H9 (cell line): Measurements from ENCODE around the gene MYH11. TPM values are rescaled to one million over a fixed set of nuclear protein-coding genes. Genes with fewer than 3 reads are reported as not detected.

ENCODE experiments used
- DNase-seq: peaks from one replicate; pipeline ENCODE4 v3.0.0-alpha.2; 2017
- H2AFZ ChIP-seq: one replicate; pipeline ENCODE4 v1.6.1; 2013; ENCODE audit warnings: mild to moderate bottlenecking, low read length, control low read depth, moderate library complexity
- H2AK5ac ChIP-seq: 2 replicates; pipeline ENCODE4 v1.6.1; 2013; ENCODE audit warnings: low read length, control low read depth, mixed read lengths; ENCODE audit not compliant: insufficient read length
- H2BK120ac ChIP-seq: one replicate; pipeline ENCODE4 v1.6.1; 2013; ENCODE audit warnings: low read depth, mild to moderate bottlenecking, low read length, control low read depth, inconsistent platforms; ENCODE audit not compliant: poor library complexity, severe bottlenecking
- H2BK12ac ChIP-seq: 2 replicates; pipeline ENCODE4 v1.6.1; 2013; ENCODE audit warnings: low read length, control low read depth, mixed read lengths, low read depth; ENCODE audit not compliant: insufficient read length
- H2BK15ac ChIP-seq: 2 replicates; pipeline ENCODE4 v1.6.1; 2013; ENCODE audit warnings: low read depth, low read length, control low read depth
- H2BK20ac ChIP-seq: one replicate; pipeline ENCODE4 v1.6.1; 2013; ENCODE audit warnings: low read depth, mild to moderate bottlenecking, low read length, control low read depth, inconsistent platforms; ENCODE audit not compliant: poor library complexity, severe bottlenecking
- H2BK5ac ChIP-seq: 2 replicates; pipeline ENCODE4 v1.6.1; 2013; ENCODE audit warnings: low read length, control low read depth, mixed read lengths; ENCODE audit not compliant: insufficient read length
- H3K14ac ChIP-seq: 2 replicates; pipeline ENCODE4 v1.6.1; 2013; ENCODE audit warnings: low read length, control low read depth; ENCODE audit not compliant: insufficient read depth
- H3K18ac ChIP-seq: 2 replicates; pipeline ENCODE4 v1.6.1; 2013; ENCODE audit warnings: low read depth, mild to moderate bottlenecking, mixed read lengths, low read length, control low read depth; ENCODE audit not compliant: insufficient read length
- H3K23ac ChIP-seq: 2 replicates; pipeline ENCODE4 v1.6.1; 2013; ENCODE audit warnings: low read length, control low read depth, mixed read lengths, low read depth; ENCODE audit not compliant: insufficient read length
- H3K23me2 ChIP-seq: 2 replicates; pipeline ENCODE4 v1.6.1; 2013; ENCODE audit warnings: low read depth, mild to moderate bottlenecking, mixed read lengths, low read length, control low read depth; ENCODE audit not compliant: insufficient read length, poor library complexity, severe bottlenecking
- H3K27ac ChIP-seq: 2 replicates; pipeline ENCODE4 v1.5.1; 2013; ENCODE audit warnings: low read length, control low read depth, mixed read lengths, low read depth; ENCODE audit not compliant: insufficient read length
- H3K27me3 ChIP-seq: 2 replicates; pipeline ENCODE4 v1.6.1; 2013; ENCODE audit warnings: low read length, control low read depth, inconsistent platforms; ENCODE audit not compliant: insufficient read depth
- H3K4ac ChIP-seq: 2 replicates; pipeline ENCODE4 v1.6.1; 2013; ENCODE audit warnings: low read depth, mild to moderate bottlenecking, control low read depth, inconsistent platforms, low read length, moderate library complexity
- H3K4me1 ChIP-seq: 2 replicates; pipeline ENCODE4 v1.6.1; 2013; ENCODE audit warnings: low read length, control low read depth, inconsistent platforms; ENCODE audit not compliant: insufficient read depth
- H3K4me2 ChIP-seq: 2 replicates; pipeline ENCODE4 v1.6.1; 2013; ENCODE audit warnings: low read length, control low read depth, mixed read lengths; ENCODE audit not compliant: insufficient read length, insufficient read depth
- H3K56ac ChIP-seq: 2 replicates; pipeline ENCODE4 v1.6.1; 2013; ENCODE audit warnings: low read depth, mild to moderate bottlenecking, mixed read lengths, low read length, control low read depth; ENCODE audit not compliant: insufficient read length
- H3K79me1 ChIP-seq: 2 replicates; pipeline ENCODE4 v1.6.1; 2013; ENCODE audit warnings: low read depth, mild to moderate bottlenecking, moderate library complexity, low read length, control low read depth, inconsistent platforms; ENCODE audit not compliant: insufficient read depth, poor library complexity, severe bottlenecking
- H3K79me2 ChIP-seq: 2 replicates; pipeline ENCODE4 v1.6.1; 2013; ENCODE audit warnings: low read length, control low read depth, inconsistent platforms; ENCODE audit not compliant: insufficient read depth
- H3K9ac ChIP-seq: 2 replicates; pipeline ENCODE4 v1.6.1; 2013; ENCODE audit warnings: low read length, control low read depth, mixed read lengths; ENCODE audit not compliant: insufficient read length; ENCODE audit errors: extremely low read depth
- H3K9me3 ChIP-seq: one replicate; pipeline ENCODE4 v1.6.1; 2013; ENCODE audit warnings: low read depth, low read length, inconsistent platforms; ENCODE audit not compliant: control insufficient read depth
- H3T11ph ChIP-seq: one replicate; pipeline ENCODE4 v1.6.1; 2013; ENCODE audit warnings: mild to moderate bottlenecking, low read length, control low read depth, inconsistent platforms
- H4K20me1 ChIP-seq: one replicate; pipeline ENCODE4 v1.6.1; 2013; ENCODE audit not compliant: control insufficient read depth, insufficient read length, insufficient read depth
- H4K5ac ChIP-seq: 2 replicates; pipeline ENCODE4 v1.6.1; 2013; ENCODE audit warnings: low read depth, mild to moderate bottlenecking, mixed read lengths, low read length, control low read depth; ENCODE audit not compliant: insufficient read length
- H4K8ac ChIP-seq: replicated peaks from 2 replicates; pipeline ENCODE4 v1.6.1; 2013; ENCODE audit warnings: low read length, control low read depth, mixed read lengths, low read depth; ENCODE audit not compliant: insufficient read length
- H4K91ac ChIP-seq: 2 replicates; pipeline ENCODE4 v1.6.1; 2013; ENCODE audit warnings: low read depth, mild to moderate bottlenecking, moderate library complexity, mixed read lengths, low read length, control low read depth; ENCODE audit not compliant: insufficient read length
- H3K27ac Mint-ChIP-seq, 3 experiments: 2 replicates in 2 of 3; 3 replicates in 1 of 3; pipeline ENCODE4 v1.8.0; 2020 to 2021; ENCODE audit warnings: mixed read lengths in 3 of 3, mild to moderate bottlenecking in 1 of 3, moderate library complexity in 1 of 3
- H3K27me3 Mint-ChIP-seq: 2 replicates; pipeline ENCODE4 v1.8.0; 2021; ENCODE audit warnings: low read depth, mild to moderate bottlenecking, moderate library complexity, mixed read lengths
- H3K36me3 Mint-ChIP-seq, 3 experiments: 2 replicates in 2 of 3; 3 replicates in 1 of 3; pipeline ENCODE4 v1.8.0; 2020 to 2021; ENCODE audit warnings: low read depth in 3 of 3, mixed read lengths in 3 of 3; ENCODE audit not compliant: insufficient read depth in 1 of 3
- H3K4me1 Mint-ChIP-seq, 2 experiments: 2 replicates each; pipeline ENCODE4 v1.8.0; 2020; ENCODE audit warnings: mixed read lengths in 2 of 2
- H3K4me3 Mint-ChIP-seq, 2 experiments: 2 replicates in 1 of 2; 3 replicates in 1 of 2; pipeline ENCODE4 v1.8.0; 2020 to 2021; ENCODE audit warnings: mild to moderate bottlenecking in 2 of 2, mixed read lengths in 2 of 2, moderate library complexity in 1 of 2
- H3K9me3 Mint-ChIP-seq, 2 experiments: 2 replicates in 1 of 2; 3 replicates in 1 of 2; pipeline ENCODE4 v1.8.0; 2020; ENCODE audit warnings: mild to moderate bottlenecking in 2 of 2, mixed read lengths in 2 of 2, moderate library complexity in 1 of 2
- CTCF ChIP-seq: fragments of 200-600 bp; sonication (generic); conservative IDR thresholded peaks from 3 replicates; pipeline ENCODE4 v1.8.0; 2021; ENCODE audit warnings: antibody characterized with exemption, mild to moderate bottlenecking
- WGBS: extraction: QIAGEN DNeasy Blood & Tissue Kit; methylation state at CpG from one replicate; pipeline ENCODE4 v1.1.7; 2013; ENCODE audit warnings: missing lambda C conversion rate, low lambda C conversion rate, mixed read lengths; ENCODE audit not compliant: insufficient read length; ENCODE audit errors: extremely low coverage; 5-methylcytosine and 5-hydroxymethylcytosine counted together
- total RNA-seq: library from RNA; stranded (reverse); gene quantifications from 2 replicates; pipeline ENCODE4 v1.2.1, GENCODE V29; 2021

The MYH11 gene
- total RNA-seq, 1 experiment from 2014 or later = 0.42 TPM

- Histone ChIP-seq H3K27me3 (no peaks in the 10 kb centered on the region), H2BK15ac (no peak overlapping the region)
Observed at GRCh38 chr16:15820837-15821236, 36.0 kb downstream of the MYH11 start.

More at GRCh38 chr16:15820837-15821236, 36.0 kb downstream of the MYH11 start:
- Histone ChIP-seq H2BK5ac (no peak overlapping the region), H3K79me2 (no peaks in the 10 kb centered on the region), H2AFZ (no peak overlapping the region), H2BK120ac (no peak overlapping the region), H2AK5ac (no peak overlapping the region), H3K4me2 (no peak overlapping the region), H3K18ac (no peak overlapping the region), H3K14ac (no peak overlapping the region), H3K4me1 (no peaks in the 10 kb centered on the region), H4K5ac (no peak overlapping the region), H4K20me1 (no peaks in the 10 kb centered on the region), H3K27ac (no peak overlapping the region), H4K8ac (no peak overlapping the region), H3K4ac (no peak overlapping the region), H3K23ac (no peak overlapping the region), H3K23me2 (no peaks in the 10 kb centered on the region), H3K79me1 (no peaks in the 10 kb centered on the region), H2BK12ac (no peak overlapping the region), H3K9ac (no peak overlapping the region), H2BK20ac (no peak overlapping the region), H3K56ac (no peak overlapping the region), H3K9me3 (no peaks in the 10 kb centered on the region), H4K91ac (no peak overlapping the region), H3T11ph (no peak overlapping the region)
- Mint-ChIP-seq H3K36me3 (peaks cover 0 to 9% (median 0%) of the 10 kb centered on the region in 3 experiments; a peak in 3 of 7 replicates), H3K4me3 (no peak overlapping the region), H3K27ac (no peak overlapping the region), H3K27me3 (peaks cover 20% of the 10 kb centered on the region), H3K4me1 (no peaks in the 10 kb centered on the region), H3K9me3 (peaks cover 13 to 22% of the 10 kb centered on the region in 2 experiments; a peak in 4 of 5 replicates)
- TF ChIP-seq CTCF = no peak
- DNase-seq = no peak
- no CpG with 5 or more reads among the region's 7 CpGs for WGBS
